WTC11 (cell line): ENCODE results near the gene CDK5. TPM values are rescaled to one million over a fixed set of nuclear protein-coding genes. Genes with fewer than 3 reads are reported as not detected.
A peak's percentile ranks its signal among the peaks of the same experiment; 100 is the strongest.

ENCODE experiments used
- ATAC-seq: fragments of 200-7000 bp; cut with Tn5 transposase; 2 replicates; pipeline ENCODE4 v1.10.0; 2021; ENCODE audit warnings: mild to moderate bottlenecking, moderate library complexity
- CTCF ChIA-PET: fragments of 300-600 bp; sonication (Branson Sonifier 250); formaldehyde crosslinking; loops from one replicate; lab custom pipeline; 2021; ENCODE audit warnings: antibody characterized with exemption; lab: Charles Lee
- POLR2A ChIA-PET: fragments of 350-600 bp; sonication (Branson Sonifier 250); formaldehyde crosslinking; loops from one replicate; lab custom pipeline; 2021; ENCODE audit warnings: antibody characterized with exemption; lab: Charles Lee
- DNase-seq: peaks from one replicate; pipeline ENCODE4 v3.0.0; 2021; ENCODE audit warnings: low spot score
- H3K27ac Mint-ChIP-seq: 2 replicates; pipeline ENCODE4 v1.8.0; 2021; ENCODE audit warnings: mixed read lengths
- H3K27me3 Mint-ChIP-seq: 2 replicates; pipeline ENCODE4 v1.8.0; 2021; ENCODE audit warnings: low read depth, mild to moderate bottlenecking, moderate library complexity, mixed read lengths
- H3K36me3 Mint-ChIP-seq: 2 replicates; pipeline ENCODE4 v1.8.0; 2021; ENCODE audit warnings: mixed read lengths
- H3K4me1 Mint-ChIP-seq: 2 replicates; pipeline ENCODE4 v1.8.0; 2022; ENCODE audit warnings: mixed read lengths
- H3K4me3 Mint-ChIP-seq: 2 replicates; pipeline ENCODE4 v1.8.0; 2021; ENCODE audit warnings: mild to moderate bottlenecking, moderate library complexity, mixed read lengths
- H3K9me3 Mint-ChIP-seq: 2 replicates; pipeline ENCODE4 v1.8.0; 2021; ENCODE audit warnings: mixed read lengths
- ATF1 ChIP-seq: sonication (generic); formaldehyde crosslinking; IDR thresholded peaks from 2 replicates; pipeline ENCODE4 v1.8.1; 2023; ENCODE audit warnings: mild to moderate bottlenecking, moderate library complexity, missing genetic modification reagents
- CREB1 ChIP-seq: sonication (generic); formaldehyde crosslinking; IDR thresholded peaks from 2 replicates; pipeline ENCODE4 v1.8.0; 2023; ENCODE audit warnings: mild to moderate bottlenecking, missing genetic modification reagents
- CREM ChIP-seq: sonication (generic); formaldehyde crosslinking; IDR thresholded peaks from 2 replicates; pipeline ENCODE4 v1.8.1; 2022; ENCODE audit warnings: mild to moderate bottlenecking, missing genetic modification reagents, moderate library complexity
- ESRRA ChIP-seq: sonication (generic); formaldehyde crosslinking; IDR thresholded peaks from 2 replicates; pipeline ENCODE4 v1.8.1; 2022; ENCODE audit warnings: mild to moderate bottlenecking, missing genetic modification reagents, borderline replicate concordance
- ETV6 ChIP-seq: sonication (generic); formaldehyde crosslinking; IDR thresholded peaks from 2 replicates; pipeline ENCODE4 v1.8.1; 2022; ENCODE audit warnings: mild to moderate bottlenecking, missing genetic modification reagents
- FOXJ3 ChIP-seq: sonication (generic); formaldehyde crosslinking; IDR thresholded peaks from 2 replicates; pipeline ENCODE4 v1.9.0; 2021; ENCODE audit warnings: missing genetic modification reagents, mild to moderate bottlenecking, borderline replicate concordance
- JAZF1 ChIP-seq: fragments of 250-450 bp; sonication (Bioruptor Pico); IDR thresholded peaks from 2 replicates; pipeline ENCODE4 v1.9.0; 2021; ENCODE audit warnings: moderate library complexity, mild to moderate bottlenecking, inconsistent platforms
- JUN ChIP-seq: sonication (generic); formaldehyde crosslinking; IDR thresholded peaks from 2 replicates; pipeline ENCODE4 v1.8.0; 2023; ENCODE audit warnings: mild to moderate bottlenecking, missing genetic modification reagents
- NFE2L1 ChIP-seq: sonication (generic); formaldehyde crosslinking; IDR thresholded peaks from 2 replicates; pipeline ENCODE4 v1.8.1; 2023; ENCODE audit warnings: missing genetic modification reagents
- NR2C2 ChIP-seq: sonication (generic); formaldehyde crosslinking; IDR thresholded peaks from 2 replicates; pipeline ENCODE4 v1.8.0; 2022; ENCODE audit warnings: mild to moderate bottlenecking, missing genetic modification reagents
- OVOL2 ChIP-seq: fragments of 250-450 bp; sonication (Bioruptor Pico); IDR thresholded peaks from 2 replicates; pipeline ENCODE4 v1.9.0; 2021; ENCODE audit warnings: mild to moderate bottlenecking, borderline replicate concordance
- SP1 ChIP-seq: sonication (generic); formaldehyde crosslinking; conservative IDR thresholded peaks from 2 replicates; pipeline ENCODE4 v1.8.1; 2022; ENCODE audit warnings: missing genetic modification reagents
- TCF7 ChIP-seq: sonication (generic); formaldehyde crosslinking; IDR thresholded peaks from 2 replicates; pipeline ENCODE4 v1.8.0; 2022; ENCODE audit warnings: mild to moderate bottlenecking, low read depth, missing genetic modification reagents, moderate library complexity
- TEAD1 ChIP-seq: sonication (generic); formaldehyde crosslinking; IDR thresholded peaks from 2 replicates; pipeline ENCODE4 v1.8.0; 2022; ENCODE audit warnings: mild to moderate bottlenecking, missing genetic modification reagents
- TEAD4 ChIP-seq: sonication (generic); formaldehyde crosslinking; IDR thresholded peaks from 2 replicates; pipeline ENCODE4 v1.8.0; 2022; ENCODE audit warnings: mild to moderate bottlenecking, missing genetic modification reagents
- ZNF121 ChIP-seq: sonication (generic); formaldehyde crosslinking; IDR thresholded peaks from 2 replicates; pipeline ENCODE4 v1.8.0; 2023; ENCODE audit warnings: missing genetic modification reagents
- ZNF232 ChIP-seq: sonication (generic); formaldehyde crosslinking; IDR thresholded peaks from 2 replicates; pipeline ENCODE4 v1.8.0; 2022; ENCODE audit warnings: mild to moderate bottlenecking, missing genetic modification reagents
- ZNF317 ChIP-seq: sonication (generic); formaldehyde crosslinking; IDR thresholded peaks from 2 replicates; pipeline ENCODE4 v1.8.1; 2023; ENCODE audit warnings: low read depth, mild to moderate bottlenecking, moderate library complexity, missing genetic modification reagents, borderline replicate concordance
- ZNF396 ChIP-seq: fragments of 250-450 bp; sonication (Bioruptor Pico); IDR thresholded peaks from 2 replicates; pipeline ENCODE4 v1.8.0; 2021; ENCODE audit warnings: mild to moderate bottlenecking, moderate library complexity, borderline replicate concordance
- total RNA-seq: library from RNA; stranded (reverse); gene quantifications from 3 replicates; pipeline ENCODE4 v1.2.3, GENCODE V29; 2021
- TF ChIP-seq, protein P1 (sequence below): sonication (generic); formaldehyde crosslinking; IDR thresholded peaks from 2 replicates; pipeline ENCODE4 v1.8.0; 2022; ENCODE audit warnings: missing genetic modification reagents
- TF ChIP-seq, protein P2 (sequence below): sonication (generic); formaldehyde crosslinking; IDR thresholded peaks from 2 replicates; pipeline ENCODE4 v1.8.0; 2022; ENCODE audit warnings: mild to moderate bottlenecking, missing genetic modification reagents
- TF ChIP-seq, protein P3 (sequence below): sonication (generic); formaldehyde crosslinking; IDR thresholded peaks from 2 replicates; pipeline ENCODE4 v1.8.0; 2022; ENCODE audit warnings: mild to moderate bottlenecking, missing genetic modification reagents
- TF ChIP-seq, protein P4 (sequence below): sonication (generic); formaldehyde crosslinking; IDR thresholded peaks from 2 replicates; pipeline ENCODE4 v1.8.1; 2022; ENCODE audit warnings: low read depth, missing genetic modification reagents, borderline replicate concordance
- TF ChIP-seq, protein P5 (sequence below): fragments of 200-600 bp; IDR thresholded peaks from 2 replicates; pipeline ENCODE4 v1.8.0; 2022; ENCODE audit warnings: antibody characterized with exemption
- TF ChIP-seq, protein P6 (sequence below): sonication (generic); formaldehyde crosslinking; IDR thresholded peaks from 2 replicates; pipeline ENCODE4 v1.8.0; 2023; ENCODE audit warnings: missing genetic modification reagents

The CDK5 gene
- total RNA-seq, 1 experiment from 2014 or later, result 27.8 TPM

DNA sequence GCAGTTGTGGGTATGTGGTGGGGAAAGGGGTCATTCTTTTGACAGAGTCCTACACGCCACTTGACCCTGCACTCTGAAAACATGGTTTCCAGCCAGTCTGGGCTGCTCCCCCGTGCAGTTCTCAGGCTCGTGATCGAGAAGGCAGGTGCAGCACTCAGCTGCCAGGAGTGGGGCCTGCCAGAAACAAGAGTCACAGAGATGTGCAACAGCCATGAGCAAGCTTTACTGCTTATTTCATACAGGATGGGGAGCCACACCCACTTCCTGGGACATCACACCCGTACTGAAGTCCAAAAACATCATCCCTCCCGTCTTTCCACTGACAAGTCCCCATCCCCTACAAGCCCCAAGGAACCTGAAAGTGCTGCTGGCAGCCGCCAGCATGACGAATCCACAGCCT, 42.7 kb downstream of the CDK5 start (continued):
- TF ChIP-seq, protein P1, sequence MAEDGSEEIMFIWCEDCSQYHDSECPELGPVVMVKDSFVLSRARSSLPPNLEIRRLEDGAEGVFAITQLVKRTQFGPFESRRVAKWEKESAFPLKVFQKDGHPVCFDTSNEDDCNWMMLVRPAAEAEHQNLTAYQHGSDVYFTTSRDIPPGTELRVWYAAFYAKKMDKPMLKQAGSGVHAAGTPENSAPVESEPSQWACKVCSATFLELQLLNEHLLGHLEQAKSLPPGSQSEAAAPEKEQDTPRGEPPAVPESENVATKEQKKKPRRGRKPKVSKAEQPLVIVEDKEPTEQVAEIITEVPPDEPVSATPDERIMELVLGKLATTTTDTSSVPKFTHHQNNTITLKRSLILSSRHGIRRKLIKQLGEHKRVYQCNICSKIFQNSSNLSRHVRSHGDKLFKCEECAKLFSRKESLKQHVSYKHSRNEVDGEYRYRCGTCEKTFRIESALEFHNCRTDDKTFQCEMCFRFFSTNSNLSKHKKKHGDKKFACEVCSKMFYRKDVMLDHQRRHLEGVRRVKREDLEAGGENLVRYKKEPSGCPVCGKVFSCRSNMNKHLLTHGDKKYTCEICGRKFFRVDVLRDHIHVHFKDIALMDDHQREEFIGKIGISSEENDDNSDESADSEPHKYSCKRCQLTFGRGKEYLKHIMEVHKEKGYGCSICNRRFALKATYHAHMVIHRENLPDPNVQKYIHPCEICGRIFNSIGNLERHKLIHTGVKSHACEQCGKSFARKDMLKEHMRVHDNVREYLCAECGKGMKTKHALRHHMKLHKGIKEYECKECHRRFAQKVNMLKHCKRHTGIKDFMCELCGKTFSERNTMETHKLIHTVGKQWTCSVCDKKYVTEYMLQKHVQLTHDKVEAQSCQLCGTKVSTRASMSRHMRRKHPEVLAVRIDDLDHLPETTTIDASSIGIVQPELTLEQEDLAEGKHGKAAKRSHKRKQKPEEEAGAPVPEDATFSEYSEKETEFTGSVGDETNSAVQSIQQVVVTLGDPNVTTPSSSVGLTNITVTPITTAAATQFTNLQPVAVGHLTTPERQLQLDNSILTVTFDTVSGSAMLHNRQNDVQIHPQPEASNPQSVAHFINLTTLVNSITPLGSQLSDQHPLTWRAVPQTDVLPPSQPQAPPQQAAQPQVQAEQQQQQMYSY, result no peak
- TF ChIP-seq JAZF1 (CRISPR knock-in tag), result no peak
- TF ChIP-seq ESRRA (CRISPR knock-in tag), result no peak
- TF ChIP-seq NFE2L1 (CRISPR knock-in tag), result no peak
- TF ChIP-seq, all 79 proteins: peak for 0

DNA sequence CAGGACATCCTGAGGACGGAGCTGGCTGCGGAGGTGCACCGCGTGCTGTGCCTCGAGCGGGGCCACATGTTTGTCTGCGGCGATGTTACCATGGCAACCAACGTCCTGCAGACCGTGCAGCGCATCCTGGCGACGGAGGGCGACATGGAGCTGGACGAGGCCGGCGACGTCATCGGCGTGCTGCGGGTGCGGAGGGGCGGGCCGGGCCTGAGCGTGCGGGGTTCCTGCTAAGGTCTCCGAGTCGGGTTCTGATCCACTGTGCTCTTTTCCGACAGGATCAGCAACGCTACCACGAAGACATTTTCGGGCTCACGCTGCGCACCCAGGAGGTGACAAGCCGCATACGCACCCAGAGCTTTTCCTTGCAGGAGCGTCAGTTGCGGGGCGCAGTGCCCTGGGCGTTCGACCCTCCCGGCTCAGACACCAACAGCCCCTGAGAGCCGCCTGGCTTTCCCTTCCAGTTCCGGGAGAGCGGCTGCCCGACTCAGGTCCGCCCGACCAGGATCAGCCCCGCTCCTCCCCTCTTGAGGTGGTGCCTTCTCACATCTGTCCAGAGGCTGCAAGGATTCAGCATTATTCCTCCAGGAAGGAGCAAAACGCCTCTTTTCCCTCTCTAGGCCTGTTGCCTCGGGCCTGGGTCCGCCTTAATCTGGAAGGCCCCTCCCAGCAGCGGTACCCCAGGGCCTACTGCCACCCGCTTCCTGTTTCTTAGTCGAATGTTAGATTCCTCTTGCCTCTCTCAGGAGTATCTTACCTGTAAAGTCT, 43.8 kb downstream of the CDK5 start:
- ChIA-PET POLR2A (interaction anchor here (1.0 kb wide), 1 partner anchor 14 kb away, joined by 4 read pairs; the partner anchor contains the start of gene ABCB8), CTCF (interaction anchor here (0.6 to 6.6 kb wide), 26 partner anchors 9 to 698 kb away, joined by 3 to 49 read pairs (median 5); partner anchors contain the start of genes ABCB8 and GIMAP1)
- H3K4me1 Mint-ChIP-seq, result peaks cover 43% of the 10 kb centered on the region
- ATAC-seq (peak; percentile 32), DNase-seq (peak; percentile 94)
- H3K4me3 Mint-ChIP-seq, result peak overlapping the region; percentile 75
- no peaks in the 10 kb centered on the region for H3K9me3 Mint-ChIP-seq
- H3K27me3 Mint-ChIP-seq, result peaks cover 61% of the 10 kb centered on the region
- peak overlapping the region; percentile 44; the same call in 1 of the 2 replicates for H3K27ac Mint-ChIP-seq
- H3K36me3 Mint-ChIP-seq, result no peaks in the 10 kb centered on the region
- peak; percentile 82; the same call in 1 of the 2 replicates for TF ChIP-seq ZNF232
- peak; percentile 76 for TF ChIP-seq SP1 (CRISPR knock-in tag)
- peak; percentile 87 for TF ChIP-seq CREM (CRISPR knock-in tag)
- TF ChIP-seq ETV6, result peak; percentile 96
- TF ChIP-seq TEAD4 (CRISPR knock-in tag), result 0 out of 2 replicates have a peak, but pooled peaks have one; percentile 31
- 0 out of 2 replicates have a peak, but pooled peaks have one; percentile 58 for TF ChIP-seq JUN
- TF ChIP-seq, protein P2, sequence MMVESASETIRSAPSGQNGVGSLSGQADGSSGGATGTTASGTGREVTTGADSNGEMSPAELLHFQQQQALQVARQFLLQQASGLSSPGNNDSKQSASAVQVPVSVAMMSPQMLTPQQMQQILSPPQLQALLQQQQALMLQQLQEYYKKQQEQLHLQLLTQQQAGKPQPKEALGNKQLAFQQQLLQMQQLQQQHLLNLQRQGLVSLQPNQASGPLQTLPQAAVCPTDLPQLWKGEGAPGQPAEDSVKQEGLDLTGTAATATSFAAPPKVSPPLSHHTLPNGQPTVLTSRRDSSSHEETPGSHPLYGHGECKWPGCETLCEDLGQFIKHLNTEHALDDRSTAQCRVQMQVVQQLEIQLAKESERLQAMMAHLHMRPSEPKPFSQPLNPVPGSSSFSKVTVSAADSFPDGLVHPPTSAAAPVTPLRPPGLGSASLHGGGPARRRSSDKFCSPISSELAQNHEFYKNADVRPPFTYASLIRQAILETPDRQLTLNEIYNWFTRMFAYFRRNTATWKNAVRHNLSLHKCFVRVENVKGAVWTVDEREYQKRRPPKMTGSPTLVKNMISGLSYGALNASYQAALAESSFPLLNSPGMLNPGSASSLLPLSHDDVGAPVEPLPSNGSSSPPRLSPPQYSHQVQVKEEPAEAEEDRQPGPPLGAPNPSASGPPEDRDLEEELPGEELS (CRISPR knock-in tag), result peak; percentile 98
- peak; percentile 86; the same call in 1 of the 2 replicates for TF ChIP-seq NFE2L1 (CRISPR knock-in tag)
- TF ChIP-seq ZNF121, result peak; percentile 5; the same call in 1 of the 2 replicates
- TF ChIP-seq, protein P3, sequence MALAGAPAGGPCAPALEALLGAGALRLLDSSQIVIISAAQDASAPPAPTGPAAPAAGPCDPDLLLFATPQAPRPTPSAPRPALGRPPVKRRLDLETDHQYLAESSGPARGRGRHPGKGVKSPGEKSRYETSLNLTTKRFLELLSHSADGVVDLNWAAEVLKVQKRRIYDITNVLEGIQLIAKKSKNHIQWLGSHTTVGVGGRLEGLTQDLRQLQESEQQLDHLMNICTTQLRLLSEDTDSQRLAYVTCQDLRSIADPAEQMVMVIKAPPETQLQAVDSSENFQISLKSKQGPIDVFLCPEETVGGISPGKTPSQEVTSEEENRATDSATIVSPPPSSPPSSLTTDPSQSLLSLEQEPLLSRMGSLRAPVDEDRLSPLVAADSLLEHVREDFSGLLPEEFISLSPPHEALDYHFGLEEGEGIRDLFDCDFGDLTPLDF, result 0 out of 2 replicates have a peak, but pooled peaks have one; percentile 54
- TF ChIP-seq, protein P4, sequence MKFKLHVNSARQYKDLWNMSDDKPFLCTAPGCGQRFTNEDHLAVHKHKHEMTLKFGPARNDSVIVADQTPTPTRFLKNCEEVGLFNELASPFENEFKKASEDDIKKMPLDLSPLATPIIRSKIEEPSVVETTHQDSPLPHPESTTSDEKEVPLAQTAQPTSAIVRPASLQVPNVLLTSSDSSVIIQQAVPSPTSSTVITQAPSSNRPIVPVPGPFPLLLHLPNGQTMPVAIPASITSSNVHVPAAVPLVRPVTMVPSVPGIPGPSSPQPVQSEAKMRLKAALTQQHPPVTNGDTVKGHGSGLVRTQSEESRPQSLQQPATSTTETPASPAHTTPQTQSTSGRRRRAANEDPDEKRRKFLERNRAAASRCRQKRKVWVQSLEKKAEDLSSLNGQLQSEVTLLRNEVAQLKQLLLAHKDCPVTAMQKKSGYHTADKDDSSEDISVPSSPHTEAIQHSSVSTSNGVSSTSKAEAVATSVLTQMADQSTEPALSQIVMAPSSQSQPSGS (CRISPR knock-in tag), result 0 out of 2 replicates have a peak, but pooled peaks have one; percentile 45
- peak; percentile 95 for TF ChIP-seq TEAD1 (CRISPR knock-in tag)
- TF ChIP-seq CREB1, result peak; percentile 78; the same call in 1 of the 2 replicates
- TF ChIP-seq, protein P5, sequence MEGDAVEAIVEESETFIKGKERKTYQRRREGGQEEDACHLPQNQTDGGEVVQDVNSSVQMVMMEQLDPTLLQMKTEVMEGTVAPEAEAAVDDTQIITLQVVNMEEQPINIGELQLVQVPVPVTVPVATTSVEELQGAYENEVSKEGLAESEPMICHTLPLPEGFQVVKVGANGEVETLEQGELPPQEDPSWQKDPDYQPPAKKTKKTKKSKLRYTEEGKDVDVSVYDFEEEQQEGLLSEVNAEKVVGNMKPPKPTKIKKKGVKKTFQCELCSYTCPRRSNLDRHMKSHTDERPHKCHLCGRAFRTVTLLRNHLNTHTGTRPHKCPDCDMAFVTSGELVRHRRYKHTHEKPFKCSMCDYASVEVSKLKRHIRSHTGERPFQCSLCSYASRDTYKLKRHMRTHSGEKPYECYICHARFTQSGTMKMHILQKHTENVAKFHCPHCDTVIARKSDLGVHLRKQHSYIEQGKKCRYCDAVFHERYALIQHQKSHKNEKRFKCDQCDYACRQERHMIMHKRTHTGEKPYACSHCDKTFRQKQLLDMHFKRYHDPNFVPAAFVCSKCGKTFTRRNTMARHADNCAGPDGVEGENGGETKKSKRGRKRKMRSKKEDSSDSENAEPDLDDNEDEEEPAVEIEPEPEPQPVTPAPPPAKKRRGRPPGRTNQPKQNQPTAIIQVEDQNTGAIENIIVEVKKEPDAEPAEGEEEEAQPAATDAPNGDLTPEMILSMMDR, result no peak
- TF ChIP-seq TCF7 (CRISPR knock-in tag), result no peak
- TF ChIP-seq, protein P6, sequence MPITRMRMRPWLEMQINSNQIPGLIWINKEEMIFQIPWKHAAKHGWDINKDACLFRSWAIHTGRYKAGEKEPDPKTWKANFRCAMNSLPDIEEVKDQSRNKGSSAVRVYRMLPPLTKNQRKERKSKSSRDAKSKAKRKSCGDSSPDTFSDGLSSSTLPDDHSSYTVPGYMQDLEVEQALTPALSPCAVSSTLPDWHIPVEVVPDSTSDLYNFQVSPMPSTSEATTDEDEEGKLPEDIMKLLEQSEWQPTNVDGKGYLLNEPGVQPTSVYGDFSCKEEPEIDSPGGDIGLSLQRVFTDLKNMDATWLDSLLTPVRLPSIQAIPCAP, result peak; percentile 89
- no peak for TF ChIP-seq OVOL2 (CRISPR knock-in tag)
- no peak; the same call in 1 of the 2 replicates for TF ChIP-seq FOXJ3 (CRISPR knock-in tag)
- TF ChIP-seq ZNF396 (CRISPR knock-in tag), result no peak
- peak; percentile 62; the same call in 1 of the 2 replicates for TF ChIP-seq NR2C2 (CRISPR knock-in tag)
- no peak for TF ChIP-seq ZNF317 (CRISPR knock-in tag)
- 0 out of 2 replicates have a peak, but pooled peaks have one; percentile 83 for TF ChIP-seq ATF1 (CRISPR knock-in tag)
